AG04450 (cell line): ENCODE measurements around the gene L3MBTL4. TPM values are rescaled to one million over a fixed set of nuclear protein-coding genes. Genes with fewer than 3 reads are reported as not detected.

Experiments
- CTCF ChIA-PET: fragments of 300-600, 350-600 bp; formaldehyde crosslinking; extraction: SDS; loops from one replicate; lab custom pipeline; 2022; ENCODE audit warnings: antibody characterized with exemption, inconsistent platforms; lab: Charles Lee
- POLR2A ChIA-PET: fragments of 350-600 bp; formaldehyde crosslinking; extraction: SDS; loops from one replicate; lab custom pipeline; 2021; ENCODE audit warnings: antibody characterized with exemption, inconsistent platforms; lab: Yijun Ruan, JAX
- DNase-seq: peaks from one replicate; pipeline ENCODE4 v3.0.0-alpha.2; 2011; ENCODE audit warnings: low read depth, low spot score
- H3K27ac ChIP-seq: one replicate; pipeline ENCODE4 v1.5.1; 2012; ENCODE audit warnings: low read depth, low read length, control low read depth
- H3K27me3 ChIP-seq: one replicate; pipeline ENCODE4 v1.6.0; 2012; ENCODE audit warnings: low read length; ENCODE audit not compliant: control insufficient read depth, insufficient read depth
- H3K4me3 ChIP-seq: 2 replicates; pipeline ENCODE4 v1.5.1; 2011; ENCODE audit warnings: mild to moderate bottlenecking, low read depth, low read length, control low read depth
- H3K9me3 ChIP-seq: 2 replicates; pipeline ENCODE4 v1.5.1; 2012; ENCODE audit warnings: low read length; ENCODE audit not compliant: control insufficient read depth, insufficient read depth
- polyA plus RNA-seq: library from polyadenylated mRNA; depleted of rRNA; stranded (reverse); fragments of >200 nt; gene quantifications from 2 replicates; pipeline ENCODE4 v1.2.3, GENCODE V29; 2011
- TF ChIP-seq, protein P1 (sequence below): IDR thresholded peaks from 2 replicates; pipeline ENCODE4 v1.5.1; 2011; ENCODE audit warnings: low read depth, low read length, control low read depth, inconsistent platforms

L3MBTL4 gene
- polyA plus RNA-seq, 1 experiment = 0.05 TPM

DNA sequence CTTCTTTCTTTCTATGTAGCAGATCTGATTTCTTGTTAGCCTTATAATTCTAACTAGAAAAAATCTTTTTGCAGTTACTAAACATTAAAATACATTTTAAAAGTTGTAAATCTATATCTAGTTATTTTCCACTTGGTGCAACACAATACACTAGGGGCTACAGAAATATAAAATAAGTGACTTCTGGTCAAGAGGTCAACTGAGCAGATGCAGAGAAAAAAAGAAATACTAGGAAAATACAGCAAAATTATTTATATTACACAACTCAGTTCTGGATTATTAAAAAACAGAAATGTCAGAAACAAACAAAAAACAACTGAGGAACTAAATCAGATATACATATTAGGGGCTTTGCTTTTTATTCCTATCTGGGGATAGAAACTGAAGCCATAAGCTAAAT, 83.9 kb downstream of the L3MBTL4 start:
- DNase-seq = no peak
- H3K27ac ChIP-seq = no peak overlapping the region
- no peaks in the 10 kb centered on the region for H3K27me3 ChIP-seq
- H3K9me3 ChIP-seq = no peaks in the 10 kb centered on the region
- CTCF ChIA-PET = no interaction called here
- H3K4me3 ChIP-seq = no peak overlapping the region
- POLR2A ChIA-PET = no interaction called here
- TF ChIP-seq, protein P1, sequence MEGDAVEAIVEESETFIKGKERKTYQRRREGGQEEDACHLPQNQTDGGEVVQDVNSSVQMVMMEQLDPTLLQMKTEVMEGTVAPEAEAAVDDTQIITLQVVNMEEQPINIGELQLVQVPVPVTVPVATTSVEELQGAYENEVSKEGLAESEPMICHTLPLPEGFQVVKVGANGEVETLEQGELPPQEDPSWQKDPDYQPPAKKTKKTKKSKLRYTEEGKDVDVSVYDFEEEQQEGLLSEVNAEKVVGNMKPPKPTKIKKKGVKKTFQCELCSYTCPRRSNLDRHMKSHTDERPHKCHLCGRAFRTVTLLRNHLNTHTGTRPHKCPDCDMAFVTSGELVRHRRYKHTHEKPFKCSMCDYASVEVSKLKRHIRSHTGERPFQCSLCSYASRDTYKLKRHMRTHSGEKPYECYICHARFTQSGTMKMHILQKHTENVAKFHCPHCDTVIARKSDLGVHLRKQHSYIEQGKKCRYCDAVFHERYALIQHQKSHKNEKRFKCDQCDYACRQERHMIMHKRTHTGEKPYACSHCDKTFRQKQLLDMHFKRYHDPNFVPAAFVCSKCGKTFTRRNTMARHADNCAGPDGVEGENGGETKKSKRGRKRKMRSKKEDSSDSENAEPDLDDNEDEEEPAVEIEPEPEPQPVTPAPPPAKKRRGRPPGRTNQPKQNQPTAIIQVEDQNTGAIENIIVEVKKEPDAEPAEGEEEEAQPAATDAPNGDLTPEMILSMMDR = no peak

DNA sequence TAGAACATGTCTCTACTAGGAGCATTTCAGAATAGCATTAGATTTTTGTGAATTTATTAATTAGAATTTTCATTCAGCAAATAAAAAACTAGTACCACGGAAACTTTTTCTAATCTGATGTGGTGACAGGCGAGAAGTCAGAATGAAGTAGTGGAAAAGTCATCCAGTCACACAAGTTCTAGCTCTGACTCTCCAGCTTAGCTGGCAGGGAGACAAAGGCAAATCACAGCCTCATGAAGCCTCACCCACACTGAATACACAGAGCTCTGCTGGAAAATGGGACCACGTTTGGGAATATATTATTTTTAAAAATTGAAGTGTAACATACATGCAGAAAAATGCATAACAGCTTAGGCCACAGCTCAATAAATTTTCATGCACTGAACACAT, 86.1 kb downstream of the L3MBTL4 start:
- Histone ChIP-seq H3K9me3 (no peaks in the 10 kb centered on the region), H3K27ac (no peak overlapping the region), H3K27me3 (no peaks in the 10 kb centered on the region), H3K4me3 (no peak overlapping the region)
- TF ChIP-seq, protein P1 = no peak
- ChIA-PET CTCF (no interaction called here), POLR2A (interaction anchor here (0.6 kb wide), 1 partner anchor 591 kb away, joined by 3 read pairs; no protein-coding TSS in a partner anchor)
- no peak for DNase-seq

GRCh38 chr18:6327895-6328620, 86.7 kb downstream of the L3MBTL4 start:
- POLR2A ChIA-PET = interaction anchor here (0.6 kb wide), 1 partner anchor 590 kb away, joined by 3 read pairs; no protein-coding TSS in a partner anchor
- H3K27ac ChIP-seq = no peak overlapping the region
- no peak overlapping the region for H3K4me3 ChIP-seq
- no peak for DNase-seq
- TF ChIP-seq, protein P1 = no peak
- H3K9me3 ChIP-seq = no peaks in the 10 kb centered on the region
- H3K27me3 ChIP-seq = no peaks in the 10 kb centered on the region
- CTCF ChIA-PET = no interaction called here

DNA sequence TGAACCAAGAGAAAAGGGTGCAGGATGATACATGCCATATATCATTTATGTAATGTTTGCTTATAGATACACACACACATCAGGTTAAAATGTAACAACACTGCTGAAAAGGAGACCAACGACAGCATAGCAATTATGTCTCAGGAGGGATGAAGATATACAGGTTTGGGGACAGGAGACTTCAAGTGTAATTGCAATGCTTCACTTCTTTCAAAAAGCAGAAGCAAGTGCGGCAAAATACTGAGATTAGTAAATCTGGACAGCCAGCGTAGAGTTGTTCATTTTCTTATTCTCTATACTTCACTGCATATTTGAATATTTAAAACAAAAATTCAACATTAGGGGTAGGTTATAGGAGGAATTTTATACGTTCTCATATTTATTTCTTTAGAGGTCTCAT, 87.2 kb downstream of the L3MBTL4 start:
- CTCF ChIA-PET = no interaction called here
- Histone ChIP-seq H3K27ac (no peak overlapping the region), H3K27me3 (no peaks in the 10 kb centered on the region), H3K9me3 (no peaks in the 10 kb centered on the region), H3K4me3 (no peak overlapping the region)
- DNase-seq = no peak
- TF ChIP-seq, protein P1 = no peak
- POLR2A ChIA-PET = no interaction called here

GRCh38 chr18:6326566-6326965, 88.1 kb downstream of the L3MBTL4 start:
- ChIA-PET POLR2A (no interaction called here), CTCF (no interaction called here)
- H3K27ac ChIP-seq = no peak overlapping the region
- no peak for DNase-seq
- TF ChIP-seq, protein P1 = no peak
- H3K4me3 ChIP-seq = no peak overlapping the region
- H3K27me3 ChIP-seq = no peaks in the 10 kb centered on the region
- H3K9me3 ChIP-seq = no peaks in the 10 kb centered on the region
